ENCODE data around the gene RNASET2. TPM values are rescaled to one million over a fixed set of nuclear protein-coding genes. Genes with fewer than 3 reads are reported as not detected.

RNASET2 gene
- total and polyA plus RNA-seq, 2 of the 13 experiments (the other 11 are each of a cell fraction or from before 2014, with no cell fraction given) = 44.6 to 597 TPM

- no peak for TF ChIP-seq ZNF407 (CRISPR knock-in tag; IDR thresholded peaks at IDR 0.05; ENCODE audit: not compliant biosample characterization)
- TF ChIP-seq EP300 (IDR thresholded peaks at IDR 0.05; ENCODE audit: low read depth in 2 of 2, low read length in 2 of 2) = peak in 1 of 2 experiments; percentile 2; a peak in 1 of 4 replicates
- TF ChIP-seq EP300 (CRISPR knock-in tag; IDR thresholded peaks at IDR 0.05; ENCODE audit: borderline replicate concordance) = no peak
- TF ChIP-seq ZNF629 (CRISPR knock-in tag; conservative IDR thresholded peaks at IDR 0.05) = 0 out of 2 replicates have a peak, but pooled peaks have one; percentile 8
- no peak for TF ChIP-seq ZNF615 (CRISPR knock-in tag; IDR thresholded peaks at IDR 0.05; ENCODE audit: borderline replicate concordance)
- 0 out of 2 replicates have a peak, but pooled peaks have one; percentile 5 for TF ChIP-seq ZNF660 (CRISPR knock-in tag; IDR thresholded peaks at IDR 0.05; ENCODE audit: borderline replicate concordance, low read depth)
- peak; percentile 95; the same call in 1 of the 2 replicates for TF ChIP-seq ZNF589 (CRISPR knock-in tag; conservative IDR thresholded peaks at IDR 0.05)
- peak; percentile 15; the same call in 1 of the 2 replicates for TF ChIP-seq ZNF772 (CRISPR knock-in tag; IDR thresholded peaks at IDR 0.05)
- TF ChIP-seq ATF3 (CRISPR knock-in tag; IDR thresholded peaks at IDR 0.05) = no peak
- TF ChIP-seq ETV6 (CRISPR knock-in tag; conservative IDR thresholded peaks at IDR 0.05) = peak; percentile 41; the same call in 1 of the 2 replicates
- TF ChIP-seq DBP (CRISPR knock-in tag; IDR thresholded peaks at IDR 0.05; ENCODE audit: not compliant biosample characterization) = peak; percentile 2
- TF ChIP-seq HOXA7 (CRISPR knock-in tag; IDR thresholded peaks at IDR 0.05) = peak; percentile 59; the same call in 1 of the 2 replicates
- TF ChIP-seq CHCHD3 (CRISPR knock-in tag; IDR thresholded peaks at IDR 0.05) = peak; percentile 77; the same call in 1 of the 2 replicates
- TF ChIP-seq LBX2 (CRISPR knock-in tag; IDR thresholded peaks at IDR 0.05; ENCODE audit: borderline replicate concordance) = peak; percentile 42; the same call in 1 of the 2 replicates
- TF ChIP-seq NR0B2 (CRISPR knock-in tag; IDR thresholded peaks at IDR 0.05) = peak; percentile 24; the same call in 1 of the 2 replicates
- TF ChIP-seq YY1 (IDR thresholded peaks at IDR 0.05; ENCODE audit: insufficient read depth, insufficient replicate concordance, low read depth, low read length) = peak; percentile 71
- no peak for TF ChIP-seq RBFOX2 (IDR thresholded peaks at IDR 0.05; ENCODE audit: low read depth, low read length)
Measured at GRCh38 chr6:166955865-166956443, 396 bp downstream of the RNASET2 start (continued).

Measured in HepG2 (cell line).